HepG2 (cell line): Measurements from ENCODE around the gene STK32C. TPM values are rescaled to one million over a fixed set of nuclear protein-coding genes. Genes with fewer than 3 reads are reported as not detected.

Experiments
- AGO2 ChIP-seq: fragments of 200-400 bp; formaldehyde crosslinking; optimal IDR thresholded peaks from 2 replicates; pipeline ENCODE3; 2017; ENCODE audit warnings: mild to moderate bottlenecking, low read depth, low read length, moderate library complexity
- BORCS8-MEF2B ChIP-seq: sonication (generic); formaldehyde crosslinking; IDR thresholded peaks from 2 replicates; pipeline ENCODE4 v1.8.0; 2022; ENCODE audit warnings: mild to moderate bottlenecking, missing genetic modification reagents
- IRF2 ChIP-seq: IDR thresholded peaks from 2 replicates; pipeline ENCODE4 v1.6.1; 2018; ENCODE audit warnings: missing genetic modification reagents, missing compliant biosample characterization
- NBN ChIP-seq: fragments of 450-650 bp; conservative IDR thresholded peaks from 2 replicates; pipeline ENCODE4 v1.6.1; 2017
- PAX8 ChIP-seq: sonication (generic); formaldehyde crosslinking; IDR thresholded peaks from 2 replicates; pipeline ENCODE4 v1.8.0; 2022; ENCODE audit warnings: mild to moderate bottlenecking, missing genetic modification reagents, borderline replicate concordance
- PCBP2 ChIP-seq: fragments of 200-400 bp; formaldehyde crosslinking; optimal IDR thresholded peaks from 2 replicates; pipeline ENCODE3; 2018; ENCODE audit warnings: low read length, low read depth; ENCODE audit not compliant: poor library complexity, severe bottlenecking
- RBFOX2 ChIP-seq: fragments of 200-400 bp; formaldehyde crosslinking; IDR thresholded peaks from 2 replicates; pipeline ENCODE4 v1.6.1; 2017; ENCODE audit warnings: low read depth, mild to moderate bottlenecking, low read length
- SOX5 ChIP-seq: IDR thresholded peaks from 2 replicates; pipeline ENCODE4 v1.6.1; 2016; ENCODE audit warnings: borderline replicate concordance
- ZFP1 ChIP-seq: IDR thresholded peaks from 2 replicates; pipeline ENCODE4 v1.6.1; 2016
- ZNF20 ChIP-seq: sonication (generic); formaldehyde crosslinking; IDR thresholded peaks from 2 replicates; pipeline ENCODE4 v1.4.0; 2020; ENCODE audit warnings: mild to moderate bottlenecking, moderate library complexity, missing genetic modification reagents
- ZNF383 ChIP-seq: sonication (generic); formaldehyde crosslinking; IDR thresholded peaks from 2 replicates; pipeline ENCODE4 v1.4.0; 2020; ENCODE audit warnings: missing genetic modification reagents, mild to moderate bottlenecking, borderline replicate concordance
- ZNF564 ChIP-seq: sonication (generic); formaldehyde crosslinking; IDR thresholded peaks from 2 replicates; pipeline ENCODE4 v1.8.1; 2023; ENCODE audit warnings: mild to moderate bottlenecking, missing genetic modification reagents
- ZNF629 ChIP-seq: sonication (generic); formaldehyde crosslinking; conservative IDR thresholded peaks from 2 replicates; pipeline ENCODE4 v1.5.0; 2020; ENCODE audit warnings: missing genetic modification reagents
- ZNF703 ChIP-seq: sonication (generic); formaldehyde crosslinking; IDR thresholded peaks from 2 replicates; pipeline ENCODE4 v1.5.1; 2020; ENCODE audit warnings: missing genetic modification reagents, mild to moderate bottlenecking, moderate library complexity, borderline replicate concordance
- ZNF747 ChIP-seq: sonication (generic); formaldehyde crosslinking; IDR thresholded peaks from 2 replicates; pipeline ENCODE4 v1.8.1; 2023; ENCODE audit warnings: missing genetic modification reagents, mild to moderate bottlenecking, borderline replicate concordance
- ZNF883 ChIP-seq: sonication (generic); formaldehyde crosslinking; IDR thresholded peaks from 2 replicates; pipeline ENCODE4 v1.5.1; 2020; ENCODE audit warnings: mild to moderate bottlenecking, missing genetic modification reagents; ENCODE audit errors: not compliant biosample characterization
- polyA plus RNA-seq, 8 experiments: library from polyadenylated mRNA; depleted of rRNA in 3 of 8; stranded (reverse) in 7 of 8; unstranded in 1 of 8; fragments of >200 nt; fragmentation: Illumina TruSeq in 4 of 8; extraction: Trizol in 4 of 8; gene quantifications; 2 replicates each; pipeline versions ENCODE4 v1.2.1 to v1.2.3, GENCODE V29; 2011 to 2016; ENCODE audit warnings: low read depth in 4 of 8, missing spikeins in 1 of 8, mixed read lengths in 1 of 8; ENCODE audit not compliant: insufficient read depth in 1 of 8
- total RNA-seq, 5 experiments: library from RNA; depleted of rRNA; stranded (reverse); fragments of >200 nt; fragmentation: Illumina TruSeq; extraction: Trizol; gene quantifications; 2 replicates each; pipeline ENCODE4 v1.2.3, GENCODE V29; 2016; ENCODE audit warnings: low read depth in 1 of 5
- TF ChIP-seq, protein P1 (sequence below): sonication (generic); formaldehyde crosslinking; IDR thresholded peaks from 2 replicates; pipeline ENCODE4 v1.4.0; 2020; ENCODE audit warnings: missing genetic modification reagents, borderline replicate concordance
- TF ChIP-seq, protein P2 (sequence below): sonication (generic); formaldehyde crosslinking; IDR thresholded peaks from 2 replicates; pipeline ENCODE4 v1.4.0; 2020; ENCODE audit warnings: low read depth, missing genetic modification reagents
- TF ChIP-seq, protein P3 (sequence below): sonication (generic); formaldehyde crosslinking; conservative IDR thresholded peaks from 2 replicates; pipeline ENCODE4 v1.4.0; 2020; ENCODE audit warnings: missing genetic modification reagents
- TF ChIP-seq, protein P4 (sequence below): IDR thresholded peaks from 2 replicates; pipeline ENCODE4 v1.6.1; 2018; ENCODE audit warnings: missing genetic modification reagents

The STK32C gene
- total and polyA plus RNA-seq, 2 of the 13 experiments (the other 11 are each of a cell fraction or from before 2014, with no cell fraction given), result 10.9 to 19.4 TPM

DNA sequence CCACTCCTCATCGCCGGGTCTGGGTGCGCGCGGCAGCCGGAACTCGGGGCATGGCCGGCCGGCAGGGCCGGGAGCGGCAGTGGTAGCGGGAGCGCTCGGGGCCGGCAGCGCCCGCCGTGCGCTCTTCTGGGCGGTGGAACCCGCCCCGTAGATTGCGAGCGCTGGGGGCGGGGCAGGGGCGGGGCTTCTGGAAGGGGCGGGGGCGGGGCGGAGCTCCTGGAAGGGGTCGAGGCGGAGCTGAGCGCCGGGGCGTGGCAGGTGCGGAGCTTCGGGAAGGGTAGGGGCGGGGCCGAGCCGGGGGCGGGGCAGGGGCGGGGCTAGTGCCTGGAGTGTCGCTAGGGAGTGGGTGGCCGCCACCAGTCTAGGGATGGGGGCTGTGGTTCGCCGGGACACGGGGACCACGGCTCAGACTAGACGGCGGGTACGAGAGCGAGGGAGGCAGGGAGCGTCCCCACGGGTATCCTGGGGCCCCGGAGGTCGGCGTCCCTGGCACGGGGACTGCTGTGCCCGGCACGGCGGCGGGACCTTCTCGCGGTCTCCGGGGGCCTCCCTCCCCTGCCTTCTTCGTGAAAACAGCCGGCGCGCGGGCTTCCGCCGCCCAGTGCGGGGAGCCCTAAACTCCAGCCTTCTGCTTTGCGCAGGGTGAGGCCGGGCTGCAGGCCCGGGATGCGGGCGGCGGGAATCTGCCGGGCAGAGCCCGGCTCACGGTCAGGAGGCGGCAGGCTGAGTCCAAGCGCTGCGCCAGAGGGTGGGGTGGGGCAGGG lies at the start of gene STK32C (continued):
- no peak for TF ChIP-seq PCBP2
- TF ChIP-seq, protein P1, sequence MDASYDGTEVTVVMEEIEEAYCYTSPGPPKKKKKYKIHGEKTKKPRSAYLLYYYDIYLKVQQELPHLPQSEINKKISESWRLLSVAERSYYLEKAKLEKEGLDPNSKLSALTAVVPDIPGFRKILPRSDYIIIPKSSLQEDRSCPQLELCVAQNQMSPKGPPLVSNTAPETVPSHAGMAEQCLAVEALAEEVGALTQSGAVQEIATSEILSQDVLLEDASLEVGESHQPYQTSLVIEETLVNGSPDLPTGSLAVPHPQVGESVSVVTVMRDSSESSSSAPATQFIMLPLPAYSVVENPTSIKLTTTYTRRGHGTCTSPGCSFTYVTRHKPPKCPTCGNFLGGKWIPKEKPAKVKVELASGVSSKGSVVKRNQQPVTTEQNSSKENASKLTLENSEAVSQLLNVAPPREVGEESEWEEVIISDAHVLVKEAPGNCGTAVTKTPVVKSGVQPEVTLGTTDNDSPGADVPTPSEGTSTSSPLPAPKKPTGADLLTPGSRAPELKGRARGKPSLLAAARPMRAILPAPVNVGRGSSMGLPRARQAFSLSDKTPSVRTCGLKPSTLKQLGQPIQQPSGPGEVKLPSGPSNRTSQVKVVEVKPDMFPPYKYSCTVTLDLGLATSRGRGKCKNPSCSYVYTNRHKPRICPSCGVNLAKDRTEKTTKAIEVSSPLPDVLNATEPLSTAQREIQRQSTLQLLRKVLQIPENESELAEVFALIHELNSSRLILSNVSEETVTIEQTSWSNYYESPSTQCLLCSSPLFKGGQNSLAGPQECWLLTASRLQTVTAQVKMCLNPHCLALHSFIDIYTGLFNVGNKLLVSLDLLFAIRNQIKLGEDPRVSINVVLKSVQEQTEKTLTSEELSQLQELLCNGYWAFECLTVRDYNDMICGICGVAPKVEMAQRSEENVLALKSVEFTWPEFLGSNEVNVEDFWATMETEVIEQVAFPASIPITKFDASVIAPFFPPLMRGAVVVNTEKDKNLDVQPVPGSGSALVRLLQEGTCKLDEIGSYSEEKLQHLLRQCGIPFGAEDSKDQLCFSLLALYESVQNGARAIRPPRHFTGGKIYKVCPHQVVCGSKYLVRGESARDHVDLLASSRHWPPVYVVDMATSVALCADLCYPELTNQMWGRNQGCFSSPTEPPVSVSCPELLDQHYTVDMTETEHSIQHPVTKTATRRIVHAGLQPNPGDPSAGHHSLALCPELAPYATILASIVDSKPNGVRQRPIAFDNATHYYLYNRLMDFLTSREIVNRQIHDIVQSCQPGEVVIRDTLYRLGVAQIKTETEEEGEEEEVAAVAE (CRISPR knock-in tag), result no peak
- TF ChIP-seq NBN, result no peak
- TF ChIP-seq ZNF747, result no peak
- TF ChIP-seq ZNF383, result no peak
- TF ChIP-seq ZNF20 (CRISPR knock-in tag), result no peak
- TF ChIP-seq, protein P2, sequence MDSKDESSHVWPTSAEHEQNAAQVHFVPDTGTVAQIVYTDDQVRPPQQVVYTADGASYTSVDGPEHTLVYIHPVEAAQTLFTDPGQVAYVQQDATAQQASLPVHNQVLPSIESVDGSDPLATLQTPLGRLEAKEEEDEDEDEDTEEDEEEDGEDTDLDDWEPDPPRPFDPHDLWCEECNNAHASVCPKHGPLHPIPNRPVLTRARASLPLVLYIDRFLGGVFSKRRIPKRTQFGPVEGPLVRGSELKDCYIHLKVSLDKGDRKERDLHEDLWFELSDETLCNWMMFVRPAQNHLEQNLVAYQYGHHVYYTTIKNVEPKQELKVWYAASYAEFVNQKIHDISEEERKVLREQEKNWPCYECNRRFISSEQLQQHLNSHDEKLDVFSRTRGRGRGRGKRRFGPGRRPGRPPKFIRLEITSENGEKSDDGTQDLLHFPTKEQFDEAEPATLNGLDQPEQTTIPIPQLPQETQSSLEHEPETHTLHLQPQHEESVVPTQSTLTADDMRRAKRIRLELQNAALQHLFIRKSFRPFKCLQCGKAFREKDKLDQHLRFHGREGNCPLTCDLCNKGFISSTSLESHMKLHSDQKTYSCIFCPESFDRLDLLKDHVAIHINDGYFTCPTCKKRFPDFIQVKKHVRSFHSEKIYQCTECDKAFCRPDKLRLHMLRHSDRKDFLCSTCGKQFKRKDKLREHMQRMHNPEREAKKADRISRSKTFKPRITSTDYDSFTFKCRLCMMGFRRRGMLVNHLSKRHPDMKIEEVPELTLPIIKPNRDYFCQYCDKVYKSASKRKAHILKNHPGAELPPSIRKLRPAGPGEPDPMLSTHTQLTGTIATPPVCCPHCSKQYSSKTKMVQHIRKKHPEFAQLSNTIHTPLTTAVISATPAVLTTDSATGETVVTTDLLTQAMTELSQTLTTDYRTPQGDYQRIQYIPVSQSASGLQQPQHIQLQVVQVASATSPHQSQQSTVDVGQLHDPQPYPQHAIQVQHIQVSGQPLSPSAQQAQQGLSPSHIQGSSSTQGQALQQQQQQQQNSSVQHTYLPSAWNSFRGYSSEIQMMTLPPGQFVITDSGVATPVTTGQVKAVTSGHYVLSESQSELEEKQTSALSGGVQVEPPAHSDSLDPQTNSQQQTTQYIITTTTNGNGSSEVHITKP (CRISPR knock-in tag), result no peak
- TF ChIP-seq AGO2, result no peak
- no peak for TF ChIP-seq PAX8 (CRISPR knock-in tag)
- TF ChIP-seq SOX5 (CRISPR knock-in tag), result no peak
- TF ChIP-seq, protein P3, sequence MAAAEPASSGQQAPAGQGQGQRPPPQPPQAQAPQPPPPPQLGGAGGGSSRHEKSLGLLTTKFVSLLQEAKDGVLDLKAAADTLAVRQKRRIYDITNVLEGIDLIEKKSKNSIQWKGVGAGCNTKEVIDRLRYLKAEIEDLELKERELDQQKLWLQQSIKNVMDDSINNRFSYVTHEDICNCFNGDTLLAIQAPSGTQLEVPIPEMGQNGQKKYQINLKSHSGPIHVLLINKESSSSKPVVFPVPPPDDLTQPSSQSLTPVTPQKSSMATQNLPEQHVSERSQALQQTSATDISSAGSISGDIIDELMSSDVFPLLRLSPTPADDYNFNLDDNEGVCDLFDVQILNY (CRISPR knock-in tag), result no peak
- TF ChIP-seq ZNF629, result no peak
- TF ChIP-seq ZFP1, result no peak
- TF ChIP-seq IRF2 (CRISPR knock-in tag), result no peak
- TF ChIP-seq ZNF703, result no peak
- TF ChIP-seq, protein P4, sequence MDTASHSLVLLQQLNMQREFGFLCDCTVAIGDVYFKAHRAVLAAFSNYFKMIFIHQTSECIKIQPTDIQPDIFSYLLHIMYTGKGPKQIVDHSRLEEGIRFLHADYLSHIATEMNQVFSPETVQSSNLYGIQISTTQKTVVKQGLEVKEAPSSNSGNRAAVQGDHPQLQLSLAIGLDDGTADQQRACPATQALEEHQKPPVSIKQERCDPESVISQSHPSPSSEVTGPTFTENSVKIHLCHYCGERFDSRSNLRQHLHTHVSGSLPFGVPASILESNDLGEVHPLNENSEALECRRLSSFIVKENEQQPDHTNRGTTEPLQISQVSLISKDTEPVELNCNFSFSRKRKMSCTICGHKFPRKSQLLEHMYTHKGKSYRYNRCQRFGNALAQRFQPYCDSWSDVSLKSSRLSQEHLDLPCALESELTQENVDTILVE (CRISPR knock-in tag), result no peak
- TF ChIP-seq BORCS8-MEF2B (CRISPR knock-in tag), result no peak
- TF ChIP-seq ZNF564 (CRISPR knock-in tag), result no peak
- no peak for TF ChIP-seq ZNF883 (CRISPR knock-in tag)
- TF ChIP-seq RBFOX2, result peak; percentile 31; the same call in 1 of the 2 replicates
